IMR-90 (cell line): ENCODE results near the gene AADACL3.

ENCODE experiments used
- BHLHE40 ChIP-seq: fragments of 150-350 bp; IDR thresholded peaks from 2 replicates; pipeline ENCODE4 v1.6.1; 2016; ENCODE audit warnings: mild to moderate bottlenecking, low read depth, low read length
- CEBPB ChIP-seq: IDR thresholded peaks from 2 replicates; pipeline ENCODE4 v1.6.1; 2012; ENCODE audit warnings: low read depth, low read length, improper control_type of control experiment
- CTCF ChIP-seq: conservative IDR thresholded peaks from 2 replicates; pipeline ENCODE4 v1.5.1; 2012; ENCODE audit warnings: mild to moderate bottlenecking, low read depth, low read length, improper control_type of control experiment
- MAFK ChIP-seq: IDR thresholded peaks from 2 replicates; pipeline ENCODE4 v1.6.1; 2012; ENCODE audit warnings: low read depth, low read length, improper control_type of control experiment
- MAZ ChIP-seq: IDR thresholded peaks from 2 replicates; pipeline ENCODE4 v1.6.1; 2012; ENCODE audit warnings: low read depth, mild to moderate bottlenecking, low read length, improper control_type of control experiment, moderate library complexity, borderline replicate concordance
- POLR2A ChIP-seq: IDR thresholded peaks from 2 replicates; pipeline ENCODE4 v1.6.1; 2012; ENCODE audit warnings: mild to moderate bottlenecking, low read depth, low read length
- RAD21 ChIP-seq: IDR thresholded peaks from 2 replicates; pipeline ENCODE4 v1.6.1; 2012; ENCODE audit warnings: low read length, improper control_type of control experiment
- RCOR1 ChIP-seq: IDR thresholded peaks from 2 replicates; pipeline ENCODE4 v1.6.1; 2012; ENCODE audit warnings: mild to moderate bottlenecking, low read length, improper control_type of control experiment; ENCODE audit not compliant: insufficient replicate concordance
- RFX5 ChIP-seq: IDR thresholded peaks from 2 replicates; pipeline ENCODE4 v1.8.0; 2012; ENCODE audit warnings: low read depth, mild to moderate bottlenecking, low read length, moderate library complexity
- SMC3 ChIP-seq: fragments of 150-350 bp; IDR thresholded peaks from 2 replicates; pipeline ENCODE4 v1.6.1; 2016; ENCODE audit warnings: low read depth, mild to moderate bottlenecking, antibody characterized with exemption, low read length, moderate library complexity
- TF ChIP-seq, protein P1 (sequence below): fragments of 150-350 bp; IDR thresholded peaks from 2 replicates; pipeline ENCODE4 v1.6.1; 2016; ENCODE audit warnings: low read depth, mild to moderate bottlenecking, low read length, moderate library complexity, borderline replicate concordance

DNA sequence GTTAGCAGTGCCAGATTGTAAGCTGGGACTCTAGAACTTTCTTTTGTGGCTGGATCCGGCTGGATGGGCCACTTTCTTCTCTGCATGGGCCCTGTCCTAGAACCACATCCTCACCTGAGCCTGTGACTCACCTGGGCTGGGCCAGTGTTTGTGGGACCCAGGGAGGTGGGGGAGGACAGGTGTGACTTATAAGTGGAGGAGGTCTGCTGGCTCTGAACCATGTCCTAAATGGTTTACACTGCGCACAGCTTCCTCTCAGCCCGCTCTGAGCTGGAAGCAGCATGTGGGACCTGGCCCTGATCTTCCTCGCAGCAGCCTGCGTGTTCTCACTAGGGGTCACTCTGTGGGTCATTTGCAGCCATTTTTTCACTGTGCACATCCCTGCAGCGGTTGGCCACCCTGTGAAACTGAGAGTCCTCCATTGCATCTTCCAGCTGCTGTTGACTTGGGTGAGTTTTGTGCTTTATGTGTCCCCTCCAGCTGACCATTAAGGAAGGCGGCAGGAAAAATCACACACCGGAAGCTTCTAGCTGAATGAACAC, at the start of gene AADACL3:
- TF ChIP-seq CTCF (no peak), CEBPB (no peak), POLR2A (no peak), RFX5 (no peak), SMC3 (no peak), RAD21 (no peak), BHLHE40 (no peak), RCOR1 (no peak), MAZ (no peak), MAFK (no peak)
- TF ChIP-seq, protein P1, sequence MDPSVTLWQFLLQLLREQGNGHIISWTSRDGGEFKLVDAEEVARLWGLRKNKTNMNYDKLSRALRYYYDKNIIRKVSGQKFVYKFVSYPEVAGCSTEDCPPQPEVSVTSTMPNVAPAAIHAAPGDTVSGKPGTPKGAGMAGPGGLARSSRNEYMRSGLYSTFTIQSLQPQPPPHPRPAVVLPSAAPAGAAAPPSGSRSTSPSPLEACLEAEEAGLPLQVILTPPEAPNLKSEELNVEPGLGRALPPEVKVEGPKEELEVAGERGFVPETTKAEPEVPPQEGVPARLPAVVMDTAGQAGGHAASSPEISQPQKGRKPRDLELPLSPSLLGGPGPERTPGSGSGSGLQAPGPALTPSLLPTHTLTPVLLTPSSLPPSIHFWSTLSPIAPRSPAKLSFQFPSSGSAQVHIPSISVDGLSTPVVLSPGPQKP = no peak
